Choroid plexus epithelial cell (primary cell): ENCODE measurements around the gene MRM3.

Source experiments
- DNase-seq: peaks from one replicate; pipeline ENCODE4 v3.0.0-alpha.2; 2010; ENCODE audit warnings: low read depth
- H3K4me3 ChIP-seq: 2 replicates; pipeline ENCODE4 v1.5.1; 2011; ENCODE audit warnings: low read depth, mild to moderate bottlenecking, control low read depth, low read length, moderate library complexity
- TF ChIP-seq, protein P1 (sequence below): conservative IDR thresholded peaks from 2 replicates; pipeline ENCODE4 v1.5.1; 2011; ENCODE audit warnings: low read depth, mild to moderate bottlenecking, control low read depth, inconsistent platforms, low read length, moderate library complexity

The MRM3 gene

DNA sequence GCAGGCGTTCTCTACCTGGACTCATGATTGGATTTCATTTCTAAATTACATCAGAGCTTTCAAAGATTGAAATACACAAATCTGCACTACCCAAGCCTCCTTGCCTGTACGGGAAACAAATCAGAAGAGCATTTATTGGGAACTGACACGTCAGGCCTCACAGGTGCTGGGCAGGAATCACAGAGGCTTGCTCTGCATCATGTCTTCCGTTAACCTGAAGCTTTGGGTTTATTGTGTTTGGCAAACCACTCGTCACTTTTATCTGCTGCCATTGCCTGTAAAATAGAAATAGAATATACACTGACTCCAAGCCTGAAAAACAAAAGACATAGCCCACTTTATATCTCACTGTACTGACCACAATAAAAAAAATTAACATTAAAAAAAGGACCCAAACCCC lies 22.2 kb upstream of the MRM3 start:
- H3K4me3 ChIP-seq: no peak overlapping the region
- no peak for DNase-seq
- TF ChIP-seq, protein P1, sequence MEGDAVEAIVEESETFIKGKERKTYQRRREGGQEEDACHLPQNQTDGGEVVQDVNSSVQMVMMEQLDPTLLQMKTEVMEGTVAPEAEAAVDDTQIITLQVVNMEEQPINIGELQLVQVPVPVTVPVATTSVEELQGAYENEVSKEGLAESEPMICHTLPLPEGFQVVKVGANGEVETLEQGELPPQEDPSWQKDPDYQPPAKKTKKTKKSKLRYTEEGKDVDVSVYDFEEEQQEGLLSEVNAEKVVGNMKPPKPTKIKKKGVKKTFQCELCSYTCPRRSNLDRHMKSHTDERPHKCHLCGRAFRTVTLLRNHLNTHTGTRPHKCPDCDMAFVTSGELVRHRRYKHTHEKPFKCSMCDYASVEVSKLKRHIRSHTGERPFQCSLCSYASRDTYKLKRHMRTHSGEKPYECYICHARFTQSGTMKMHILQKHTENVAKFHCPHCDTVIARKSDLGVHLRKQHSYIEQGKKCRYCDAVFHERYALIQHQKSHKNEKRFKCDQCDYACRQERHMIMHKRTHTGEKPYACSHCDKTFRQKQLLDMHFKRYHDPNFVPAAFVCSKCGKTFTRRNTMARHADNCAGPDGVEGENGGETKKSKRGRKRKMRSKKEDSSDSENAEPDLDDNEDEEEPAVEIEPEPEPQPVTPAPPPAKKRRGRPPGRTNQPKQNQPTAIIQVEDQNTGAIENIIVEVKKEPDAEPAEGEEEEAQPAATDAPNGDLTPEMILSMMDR: no peak

DNA sequence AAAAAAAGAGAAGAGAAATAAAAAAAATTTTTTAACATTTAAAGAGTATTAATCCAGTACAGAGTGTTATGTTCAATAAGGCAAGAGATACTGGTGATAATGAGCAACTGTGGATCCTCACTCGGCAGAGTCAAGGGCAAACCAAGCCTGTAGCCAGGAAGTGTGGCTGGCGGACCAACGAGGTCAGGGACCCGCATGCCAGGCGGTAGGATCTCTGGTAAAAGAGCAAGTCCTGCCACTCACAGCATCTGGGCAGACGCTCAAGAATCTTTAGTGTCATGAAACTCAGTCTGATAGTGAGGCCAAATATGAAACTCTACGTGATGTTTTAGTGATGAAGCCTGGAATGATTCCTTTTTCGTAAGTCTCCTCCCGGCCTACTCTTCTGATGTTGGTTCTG lies 21.8 kb upstream of the MRM3 start:
- no peak overlapping the region for H3K4me3 ChIP-seq
- DNase-seq: no peak
- TF ChIP-seq, protein P1: no peak

DNA sequence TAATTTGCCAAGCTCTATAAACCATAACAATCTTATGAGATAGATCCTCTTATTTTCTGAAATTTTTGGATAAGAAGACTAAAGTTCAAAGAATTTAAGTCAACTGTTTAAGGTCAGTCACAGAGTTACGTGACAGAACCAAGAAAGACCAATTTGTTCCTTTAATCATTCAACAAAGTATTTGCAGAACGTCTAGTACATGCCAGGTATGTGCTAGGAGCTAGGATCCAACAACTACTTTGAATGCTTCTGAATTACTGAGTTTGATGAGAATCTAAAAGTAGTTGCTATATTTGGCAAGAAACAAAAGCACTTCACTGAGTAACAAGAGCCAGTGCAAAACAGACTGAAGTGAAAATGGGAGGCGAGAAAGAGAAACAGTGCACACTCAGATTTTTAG lies 15.1 kb upstream of the MRM3 start:
- TF ChIP-seq, protein P1: no peak
- DNase-seq: no peak
- H3K4me3 ChIP-seq: no peak overlapping the region

- H3K4me3 ChIP-seq: no peak overlapping the region
- TF ChIP-seq, protein P1: no peak
These were observed 9.1 kb upstream of the MRM3 start for GRCh38 chr17:773016-773415.

DNA sequence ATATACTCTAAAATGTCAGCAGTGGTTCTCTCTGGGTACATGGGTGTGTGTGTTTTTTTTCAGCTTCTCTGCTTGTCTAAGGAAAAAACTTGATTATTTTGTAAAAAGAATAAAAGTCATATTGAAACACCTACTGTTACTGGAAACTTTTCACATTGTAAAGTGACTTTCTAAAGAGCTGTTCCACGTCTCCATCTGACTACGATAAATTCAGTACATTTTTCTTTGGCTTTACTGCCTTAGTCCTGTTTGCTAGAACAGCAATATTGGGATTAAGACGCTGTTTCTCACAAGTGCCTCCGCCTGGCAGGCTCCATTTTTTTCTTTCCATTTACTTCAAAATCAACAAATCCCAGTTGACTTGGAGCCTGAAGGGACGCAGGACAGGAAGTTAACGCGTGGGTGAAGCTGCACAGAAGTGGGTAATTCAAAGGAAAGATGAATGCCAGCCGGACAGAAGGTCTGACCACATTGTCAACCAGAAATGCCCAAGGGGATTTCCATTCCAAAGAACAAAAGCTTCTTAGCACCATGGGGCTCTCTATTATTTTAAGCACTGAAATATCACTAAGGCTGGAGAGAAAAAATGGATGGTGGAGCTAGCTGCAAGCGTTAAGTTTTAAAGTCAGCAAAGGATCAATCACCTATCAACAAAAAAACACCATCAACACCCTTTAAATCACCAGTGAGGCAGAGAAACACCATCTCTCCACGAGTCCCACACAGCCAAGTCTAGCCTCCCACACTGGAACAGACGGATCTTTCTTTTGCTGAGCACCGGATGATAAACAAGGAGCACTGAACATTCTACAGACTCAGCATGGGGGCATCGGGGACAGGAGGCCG lies 8.5 kb upstream of the MRM3 start:
- TF ChIP-seq, protein P1: no peak
- H3K4me3 ChIP-seq: no peak overlapping the region
- DNase-seq: no peak

More at GRCh38 chr17:773016-773415, 9.1 kb upstream of the MRM3 start:
- DNase-seq: no peak

DNA sequence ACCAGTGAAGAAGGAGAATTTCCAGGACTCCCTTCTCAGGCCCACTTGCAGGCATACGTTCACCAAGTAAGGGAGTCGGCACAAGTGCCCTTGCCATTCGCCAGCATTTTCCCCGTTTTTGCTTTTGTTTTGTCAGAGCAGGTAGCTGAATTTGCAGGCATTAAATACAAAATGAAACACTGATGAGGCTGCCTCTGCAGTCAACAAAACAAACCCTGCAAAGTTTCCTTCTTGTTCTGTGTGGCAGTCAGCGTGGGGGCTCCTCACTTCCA lies 7.9 kb upstream of the MRM3 start:
- TF ChIP-seq, protein P1: no peak
- no peak overlapping the region for H3K4me3 ChIP-seq
- no peak for DNase-seq

DNA sequence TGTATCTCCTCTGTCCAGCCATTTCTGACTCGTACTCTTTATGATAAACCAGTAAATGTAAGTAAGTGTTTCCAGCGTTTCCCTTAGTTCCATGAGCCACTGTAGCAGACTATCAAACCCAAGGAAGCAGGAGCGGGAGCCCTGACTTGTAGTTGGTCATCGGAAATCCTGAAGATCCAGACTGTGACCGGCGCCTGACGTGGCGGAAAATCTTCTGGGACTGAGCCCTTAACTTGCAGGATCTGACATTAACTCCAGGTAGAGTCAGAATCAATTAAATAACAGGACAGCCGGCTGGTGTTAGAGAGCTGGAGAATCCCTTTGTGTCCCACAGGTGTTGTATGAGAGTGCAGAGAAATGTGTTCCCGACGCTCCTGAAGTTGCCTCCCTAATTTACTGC lies 4.1 kb upstream of the MRM3 start:
- DNase-seq: no peak
- no peak overlapping the region for H3K4me3 ChIP-seq
- TF ChIP-seq, protein P1: no peak
